Pancreas (tissue), 10 donors: ENCODE results near the gene RRP1B. TPM values are rescaled to one million over a fixed set of nuclear protein-coding genes. Genes with fewer than 3 reads are reported as not detected.

Experiments used
- ATAC-seq, 4 donors: fragments of 200-7000 bp; cut with Tn5 transposase; one replicate each; pipeline versions ENCODE4 v1.8.0 to v1.9.1; 2020; ENCODE audit warnings: mild to moderate bottlenecking in 4 of 4, moderate library complexity in 4 of 4
- DNase-seq, 6 donors: peaks; one replicate each; pipeline ENCODE4 v3.0.0-alpha.2; 2020
- FAIRE-seq: peaks from 2 replicates; lab custom pipeline; 2012; peaks lifted over from hg19 to GRCh38; lab: Jason Lieb, UNC
- H3K27ac ChIP-seq, 4 donors: fragments of 200-600 bp; sonication (generic); 1 replicate in 3 of 4; 2 replicates in 1 of 4; pipeline versions ENCODE4 v1.5.0 to v1.8.0; 2020
- H3K27me3 ChIP-seq, 4 donors: fragments of 200-600 bp; one replicate each; pipeline ENCODE4 v1.8.0; 2021
- H3K36me3 ChIP-seq, 3 donors: fragments of 200-600 bp; sonication (generic) in 1 of 3; one replicate each; pipeline versions ENCODE4 v1.5.0 to v1.8.0; 2020 to 2021
- H3K4me1 ChIP-seq, 3 donors: fragments of 200-600 bp; one replicate each; pipeline ENCODE4 v1.8.0; 2021
- H3K4me3 ChIP-seq, 4 donors: fragments of 200-600 bp; sonication (generic) in 2 of 4; one replicate each; pipeline versions ENCODE4 v1.5.0 to v1.8.0; 2020 to 2021
- H3K9me3 ChIP-seq, 4 donors: fragments of 200-600 bp; one replicate each; pipeline ENCODE4 v1.8.0; 2021
- WGBS, 2 donors: extraction: QIAGEN DNeasy Blood & Tissue Kit; methylation state at CpG; one replicate each; pipeline ENCODE4 v1.1.7; 2013; 5-methylcytosine and 5-hydroxymethylcytosine counted together
- intact Hi-C, 3 donors: fragments of 100-400 bp; cut with DNase I; formaldehyde crosslinking; loops; one replicate each; pipeline versions ENCODE4 v1.11.1 to v1.14.2; 2022
- polyA plus RNA-seq, 2 donors: library from polyadenylated mRNA; stranded (reverse); fragments of 200-250 nt; gene quantifications; one replicate each; pipeline ENCODE4 v1.2.3, GENCODE V29; 2013
- total RNA-seq, 6 donors: library from RNA; stranded (reverse); fragmentation: NEBNext Ultra II Directional in 4 of 6; extraction: Animal tissue kit (Norgen Biotek cat#: 25700) in 4 of 6; gene quantifications; one replicate each; pipeline versions ENCODE4 v1.2.1 to v1.2.4, GENCODE V29; 2021 to 2023
- TF ChIP-seq, protein P1 (sequence below), 4 donors: fragments of 200-600 bp; sonication (generic) in 3 of 4; IDR thresholded peaks; one replicate each; pipeline versions ENCODE4 v1.5.0 to v1.8.0; 2021; ENCODE audit warnings: antibody characterized with exemption in 4 of 4
- donor health status: healthy with polysubstance abuse.
- donor health status: DM: no; HTN: no; CAD: no; lungs with moderate emphysema.
- donor health status: DM: no; HTN: no; CAD: no.
- donor health status: control.
- donor health status: control.
- donor health status: Bipolar disorder and iron deficiency.
- donor health status: DM: yes; HTN: yes; CAD: no.
- donor health status: DM: no; HTN: no; CAD: no.
- donor health status: DM: no; HTN: no; CAD: no.
- donor health status: DM: yes; HTN: yes; CAD: no.

RRP1B gene
- total and polyA plus RNA-seq, 8 donors = 4.4 to 13.3 (median 9.0) TPM

DNA sequence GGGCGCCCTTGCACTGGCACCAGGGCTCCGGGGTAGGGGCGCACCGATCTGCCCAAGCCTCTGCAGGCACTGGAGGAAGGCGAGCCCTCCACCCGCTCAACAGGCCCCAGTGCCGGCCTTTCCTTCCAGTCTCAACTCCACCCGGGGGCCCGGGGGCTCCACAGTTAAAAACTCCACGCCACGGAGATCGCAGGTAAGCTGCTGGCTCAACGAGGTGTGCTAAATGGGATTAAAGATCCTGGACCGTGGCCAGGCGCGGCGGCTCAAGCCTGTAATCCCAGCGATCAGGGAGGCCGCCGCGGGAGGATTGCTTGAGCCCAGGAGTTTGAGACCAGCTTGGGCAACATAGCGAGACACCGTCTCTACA lies 608 bp upstream of the RRP1B start:
- intact Hi-C loops = no loop called here
- ATAC-seq = peak in 1 of 4 donors; percentile 2

DNA sequence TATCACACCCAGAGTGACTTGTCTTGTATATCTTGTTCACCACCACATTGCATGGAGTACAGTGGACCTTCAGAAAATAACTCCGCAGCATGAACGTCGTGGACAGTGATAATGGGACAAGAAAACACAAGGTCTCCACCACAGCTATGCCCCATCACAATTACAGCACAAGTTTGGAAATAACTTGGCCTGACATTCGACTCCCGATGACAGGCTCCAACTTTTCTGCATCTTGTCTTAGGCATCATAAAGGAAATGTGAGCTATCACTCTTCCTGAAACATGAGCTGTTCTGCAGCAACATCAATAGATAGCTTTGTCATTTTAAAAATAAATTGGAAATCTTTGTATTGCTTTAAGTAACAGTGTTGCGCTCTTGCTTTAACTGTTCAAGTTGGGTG lies 2.9 kb downstream of the RRP1B start:
- Histone ChIP-seq H3K4me1 (peaks cover 0 to 15% (median 0%) of the 10 kb centered on the region in 3 donors), H3K36me3 (peaks cover 0 to 7% (median 0%) of the 10 kb centered on the region in 3 donors), H3K9me3 (no peaks in the 10 kb centered on the region), H3K4me3 (no peak overlapping the region), H3K27me3 (no peaks in the 10 kb centered on the region), H3K27ac (no peak overlapping the region)
- no peak for DNase-seq
- no peak for FAIRE-seq
- intact Hi-C loops = no loop called here
- TF ChIP-seq, protein P1, sequence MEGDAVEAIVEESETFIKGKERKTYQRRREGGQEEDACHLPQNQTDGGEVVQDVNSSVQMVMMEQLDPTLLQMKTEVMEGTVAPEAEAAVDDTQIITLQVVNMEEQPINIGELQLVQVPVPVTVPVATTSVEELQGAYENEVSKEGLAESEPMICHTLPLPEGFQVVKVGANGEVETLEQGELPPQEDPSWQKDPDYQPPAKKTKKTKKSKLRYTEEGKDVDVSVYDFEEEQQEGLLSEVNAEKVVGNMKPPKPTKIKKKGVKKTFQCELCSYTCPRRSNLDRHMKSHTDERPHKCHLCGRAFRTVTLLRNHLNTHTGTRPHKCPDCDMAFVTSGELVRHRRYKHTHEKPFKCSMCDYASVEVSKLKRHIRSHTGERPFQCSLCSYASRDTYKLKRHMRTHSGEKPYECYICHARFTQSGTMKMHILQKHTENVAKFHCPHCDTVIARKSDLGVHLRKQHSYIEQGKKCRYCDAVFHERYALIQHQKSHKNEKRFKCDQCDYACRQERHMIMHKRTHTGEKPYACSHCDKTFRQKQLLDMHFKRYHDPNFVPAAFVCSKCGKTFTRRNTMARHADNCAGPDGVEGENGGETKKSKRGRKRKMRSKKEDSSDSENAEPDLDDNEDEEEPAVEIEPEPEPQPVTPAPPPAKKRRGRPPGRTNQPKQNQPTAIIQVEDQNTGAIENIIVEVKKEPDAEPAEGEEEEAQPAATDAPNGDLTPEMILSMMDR (IDR thresholded peaks at IDR 0.05) = no peak
- 64 to 68% methylated on average over 6 of the region's 6 CpGs for WGBS, 2 donors
- ATAC-seq = no peak

More for the DNA sequence above, 608 bp upstream of the RRP1B start:
- TF ChIP-seq, protein P1 (IDR thresholded peaks at IDR 0.05) = no peak
- Histone ChIP-seq H3K4me3 (peak overlapping the region in 3 of 4 donors; percentile 71 to 100 (median 91)), H3K9me3 (no peaks in the 10 kb centered on the region), H3K4me1 (peaks cover 0 to 15% (median 0%) of the 10 kb centered on the region in 3 donors), H3K27ac (peak overlapping the region; percentile 71 to 82 (median 79)), H3K27me3 (no peaks in the 10 kb centered on the region), H3K36me3 (peaks cover 0 to 6% (median 0%) of the 10 kb centered on the region in 3 donors)
- WGBS, 2 donors = 83 to 85% methylated on average over 23 of the region's 23 CpGs
- FAIRE-seq (no peak), DNase-seq (peak in 4 of 6 donors; percentile 25 to 74 (median 61))

DNA sequence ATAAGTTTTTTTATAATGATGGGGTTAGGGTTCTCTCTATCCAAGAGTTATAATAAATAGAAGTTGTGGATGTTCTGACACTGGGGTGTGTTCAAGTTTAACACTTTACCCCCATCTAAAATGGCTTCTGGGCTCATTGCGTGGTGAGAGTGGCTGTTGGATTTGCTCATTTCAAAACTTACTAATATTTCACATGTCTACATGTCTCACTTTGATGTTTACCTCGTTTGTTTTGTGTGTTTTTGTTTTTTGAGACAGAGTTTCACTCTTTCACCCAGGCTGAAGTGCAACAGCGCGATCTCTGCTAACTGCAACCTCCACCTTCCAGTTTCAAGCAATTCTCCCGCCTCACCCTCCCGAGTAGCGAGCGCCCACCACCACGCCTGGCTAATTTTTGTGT lies 3.7 kb downstream of the RRP1B start:
- Histone ChIP-seq H3K27ac (no peak overlapping the region), H3K9me3 (no peaks in the 10 kb centered on the region), H3K27me3 (no peaks in the 10 kb centered on the region), H3K36me3 (peaks cover 0 to 7% (median 0%) of the 10 kb centered on the region in 3 donors), H3K4me1 (peaks cover 0 to 15% (median 0%) of the 10 kb centered on the region in 3 donors), H3K4me3 (no peak overlapping the region)
- FAIRE-seq = no peak
- TF ChIP-seq, protein P1 (IDR thresholded peaks at IDR 0.05) = no peak
- ATAC-seq = no peak
- no peak for DNase-seq
- 85 to 90% methylated on average over 9 of the region's 9 CpGs for WGBS, 2 donors
- intact Hi-C loops = no loop called here

- no peak for ATAC-seq
- no peaks in the 10 kb centered on the region for H3K9me3 ChIP-seq
- peaks cover 0 to 7% (median 0%) of the 10 kb centered on the region in 3 donors for H3K36me3 ChIP-seq
Observed at GRCh38 chr21:43664358-43664757, 5.0 kb downstream of the RRP1B start.

GRCh38 chr21:43665879-43666278 lies 6.5 kb downstream of the RRP1B start:
- Histone ChIP-seq H3K9me3 (no peaks in the 10 kb centered on the region), H3K36me3 (peaks cover 0 to 7% (median 4%) of the 10 kb centered on the region in 3 donors), H3K27me3 (no peaks in the 10 kb centered on the region), H3K27ac (no peak overlapping the region), H3K4me1 (peaks cover 0 to 6% (median 0%) of the 10 kb centered on the region in 3 donors), H3K4me3 (no peak overlapping the region)
- intact Hi-C loops = no loop called here
- FAIRE-seq (no peak), ATAC-seq (no peak), DNase-seq (no peak)
- WGBS, 2 donors = 97 to 98% methylated on average over 4 of the region's 4 CpGs
- TF ChIP-seq, protein P1 (IDR thresholded peaks at IDR 0.05) = no peak

More at GRCh38 chr21:43664358-43664757, 5.0 kb downstream of the RRP1B start:
- TF ChIP-seq, protein P1 (IDR thresholded peaks at IDR 0.05) = no peak
- 43 to 50% methylated on average over 4 of the region's 4 CpGs for WGBS, 2 donors
- no peak overlapping the region for H3K4me3 ChIP-seq
- intact Hi-C loops = no loop called here
- H3K27ac ChIP-seq = no peak overlapping the region
- FAIRE-seq (no peak), DNase-seq (no peak)
- H3K4me1 ChIP-seq = peaks cover 0 to 15% (median 0%) of the 10 kb centered on the region in 3 donors
- no peaks in the 10 kb centered on the region for H3K27me3 ChIP-seq
